ENCODE measurements around the gene BEST3. TPM values are rescaled to one million over a fixed set of nuclear protein-coding genes. Genes with fewer than 3 reads are reported as not detected.

Gene BEST3
- total RNA-seq, 1 donor from 2014 or later: 0.80 TPM

- no peaks in the 10 kb centered on the region for H3K36me3 ChIP-seq
- no peaks in the 10 kb centered on the region for H3K9me3 ChIP-seq (replicated peaks)
- peaks cover 14% of the 10 kb centered on the region for H3K4me1 ChIP-seq
- intact Hi-C loops (cut with micrococcal nuclease): no loop called here
- H3K4me3 ChIP-seq: no peak overlapping the region
- H3K27me3 ChIP-seq (ENCODE audit: low read depth): no peaks in the 10 kb centered on the region
- H3K27ac ChIP-seq (replicated peaks): no peak overlapping the region
- DNase-seq: no peak
- TF ChIP-seq CTCF (IDR thresholded peaks at IDR 0.05; ENCODE audit: borderline replicate concordance): no peak
Observed at GRCh38 chr12:69688021-69688420, 11.1 kb downstream of the BEST3 start.

GRCh38 chr12:69687390-69687789, 11.7 kb downstream of the BEST3 start:
- H3K27ac ChIP-seq (replicated peaks): no peak overlapping the region
- DNase-seq: no peak

GRCh38 chr12:69686731-69687130, 12.4 kb downstream of the BEST3 start:
- H3K9me3 ChIP-seq (replicated peaks): no peaks in the 10 kb centered on the region
- DNase-seq: no peak
- H3K27ac ChIP-seq (replicated peaks): no peak overlapping the region
- H3K27me3 ChIP-seq (ENCODE audit: low read depth): no peaks in the 10 kb centered on the region
- H3K4me1 ChIP-seq: peaks cover 14% of the 10 kb centered on the region
- H3K36me3 ChIP-seq: no peaks in the 10 kb centered on the region
- intact Hi-C loops (cut with micrococcal nuclease): no loop called here
- H3K4me3 ChIP-seq: no peak overlapping the region
- no peak for TF ChIP-seq CTCF (IDR thresholded peaks at IDR 0.05; ENCODE audit: borderline replicate concordance)

More at GRCh38 chr12:69687390-69687789, 11.7 kb downstream of the BEST3 start:
- H3K4me1 ChIP-seq: peaks cover 14% of the 10 kb centered on the region
- H3K9me3 ChIP-seq (replicated peaks): no peaks in the 10 kb centered on the region
- H3K4me3 ChIP-seq: no peak overlapping the region
- TF ChIP-seq CTCF (IDR thresholded peaks at IDR 0.05; ENCODE audit: borderline replicate concordance): no peak
- intact Hi-C loops (cut with micrococcal nuclease): no loop called here
- H3K36me3 ChIP-seq: no peaks in the 10 kb centered on the region
- H3K27me3 ChIP-seq (ENCODE audit: low read depth): no peaks in the 10 kb centered on the region

- no peak overlapping the region for H3K27ac ChIP-seq (replicated peaks)
- TF ChIP-seq CTCF (IDR thresholded peaks at IDR 0.05; ENCODE audit: borderline replicate concordance): no peak
- H3K27me3 ChIP-seq (ENCODE audit: low read depth): no peaks in the 10 kb centered on the region
- H3K36me3 ChIP-seq: no peaks in the 10 kb centered on the region
- no peak for DNase-seq
- no peak overlapping the region for H3K4me3 ChIP-seq
- intact Hi-C loops (cut with micrococcal nuclease): no loop called here
- H3K4me1 ChIP-seq: peaks cover 14% of the 10 kb centered on the region
- no peaks in the 10 kb centered on the region for H3K9me3 ChIP-seq (replicated peaks)
Observed at GRCh38 chr12:69685810-69686209, 13.3 kb downstream of the BEST3 start.

- H3K9me3 ChIP-seq (replicated peaks): no peaks in the 10 kb centered on the region
- peaks cover 11% of the 10 kb centered on the region for H3K4me1 ChIP-seq
- H3K27ac ChIP-seq (replicated peaks): no peak overlapping the region
- intact Hi-C loops (cut with micrococcal nuclease): no loop called here
- no peak for TF ChIP-seq CTCF (IDR thresholded peaks at IDR 0.05; ENCODE audit: borderline replicate concordance)
- H3K36me3 ChIP-seq: no peaks in the 10 kb centered on the region
- H3K27me3 ChIP-seq (ENCODE audit: low read depth): no peaks in the 10 kb centered on the region
- DNase-seq: no peak
- no peak overlapping the region for H3K4me3 ChIP-seq
Observed at GRCh38 chr12:69684466-69684865, 14.6 kb downstream of the BEST3 start.

Measured in left ventricle myocardium inferior (tissue), 1 donor.